Activated T-cell treated with anti-CD3 and anti-CD28 coated beads for 1 hour (primary cell): ENCODE data around the gene NRXN2.
"Not testable (repeated sequence)": the region's sequence is repeated elsewhere in the genome, so short reads cannot be mapped to it uniquely, and the experiment has no call there.

ENCODE experiments used
- DNase-seq: peaks from one replicate; pipeline ENCODE4 v3.0.0-alpha.2; 2020; ENCODE audit warnings: low read depth

NRXN2 gene

DNA sequence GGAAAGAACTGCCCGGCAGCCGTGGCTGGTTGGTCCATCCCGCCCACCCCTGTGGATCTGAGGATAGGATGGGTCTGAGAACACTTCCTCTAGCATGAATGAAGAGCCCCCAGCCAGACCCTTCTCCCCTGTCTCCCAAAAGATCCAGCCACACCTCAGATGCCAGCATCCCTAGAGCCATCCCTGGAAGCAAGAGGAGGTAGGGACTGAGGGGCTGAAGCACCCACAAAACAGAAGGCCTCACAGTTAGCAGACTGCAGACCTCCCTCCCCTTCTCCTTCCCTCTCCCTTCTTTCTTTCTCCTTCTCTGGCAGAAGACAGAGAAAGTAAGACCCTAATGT, 1.7 kb downstream of the NRXN2 start:
- no peak for DNase-seq

DNA sequence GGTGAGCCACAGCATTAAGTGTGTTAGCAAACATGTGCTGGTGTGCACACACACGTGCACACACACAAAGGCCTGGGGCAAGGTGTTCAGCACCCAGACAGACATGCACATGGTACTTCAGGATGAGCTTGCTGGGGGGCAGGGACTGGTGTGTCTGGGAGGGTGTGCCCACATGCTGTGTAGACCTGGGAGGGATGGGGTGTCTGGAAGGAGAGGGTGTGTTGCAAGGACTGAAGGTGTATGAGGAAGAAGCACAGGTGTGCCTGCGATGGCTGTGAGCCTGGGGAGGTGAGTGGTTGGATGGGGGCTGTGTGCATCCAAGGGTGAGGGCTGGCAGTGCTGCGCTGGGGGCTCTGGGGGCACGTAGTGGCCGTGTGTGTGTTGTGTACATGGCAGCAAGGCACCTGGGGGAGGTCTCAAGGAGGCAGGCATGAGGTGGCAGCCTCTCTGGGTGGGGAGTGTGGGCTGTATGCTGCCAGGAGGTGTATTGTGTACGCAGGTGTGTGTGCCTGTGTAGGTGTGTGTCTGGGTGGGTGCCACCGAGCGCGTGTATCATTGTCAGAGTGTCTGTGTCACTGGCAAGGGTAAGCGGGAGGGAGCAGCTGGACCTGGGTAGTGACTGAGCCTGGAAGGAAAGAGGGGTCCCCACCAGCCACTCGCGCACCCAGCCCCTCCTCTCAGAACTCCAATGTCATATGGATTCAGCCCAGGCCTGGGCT, 2.2 kb downstream of the NRXN2 start:
- no peak for DNase-seq

DNA sequence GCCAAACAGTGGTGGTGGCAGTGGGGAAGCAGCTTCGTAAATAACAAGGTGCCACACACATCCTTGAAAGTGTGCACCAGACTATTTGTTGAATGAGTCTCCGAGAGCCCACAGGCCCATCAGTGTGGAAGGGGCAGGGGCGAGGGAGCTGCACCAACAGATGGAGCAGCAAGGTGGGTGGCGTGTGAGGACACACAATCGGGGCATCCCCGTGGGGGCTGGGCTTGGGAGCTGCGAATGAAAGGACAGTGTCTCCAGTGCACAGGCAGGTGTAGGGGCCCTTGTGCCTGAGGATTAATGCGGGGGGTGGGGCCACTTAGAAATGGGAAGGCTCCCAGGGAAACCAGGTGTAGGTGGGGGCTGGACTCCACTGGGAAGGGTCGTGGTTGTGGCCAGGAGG, 2.8 kb downstream of the NRXN2 start:
- DNase-seq = no peak

DNA sequence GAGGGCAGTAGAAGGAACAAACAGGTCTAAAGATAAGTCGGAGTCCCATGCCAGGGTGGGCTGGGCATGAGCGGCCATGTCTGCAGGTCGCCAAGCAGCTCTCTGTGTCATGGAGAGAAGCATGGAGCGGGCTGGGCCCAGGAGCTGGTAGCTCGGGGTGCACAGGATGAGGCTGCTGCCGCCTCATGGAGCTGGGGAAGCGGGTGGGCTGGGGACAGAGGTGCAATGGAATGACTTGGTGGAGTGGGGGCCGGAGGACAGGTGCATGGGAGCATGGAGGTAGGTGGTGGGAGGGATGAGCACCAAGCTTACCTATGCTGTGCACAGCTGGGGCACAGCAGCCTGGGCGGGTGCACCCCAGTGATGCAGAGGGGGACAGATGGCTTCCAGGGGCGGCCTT, 3.6 kb downstream of the NRXN2 start:
- no peak for DNase-seq

DNA sequence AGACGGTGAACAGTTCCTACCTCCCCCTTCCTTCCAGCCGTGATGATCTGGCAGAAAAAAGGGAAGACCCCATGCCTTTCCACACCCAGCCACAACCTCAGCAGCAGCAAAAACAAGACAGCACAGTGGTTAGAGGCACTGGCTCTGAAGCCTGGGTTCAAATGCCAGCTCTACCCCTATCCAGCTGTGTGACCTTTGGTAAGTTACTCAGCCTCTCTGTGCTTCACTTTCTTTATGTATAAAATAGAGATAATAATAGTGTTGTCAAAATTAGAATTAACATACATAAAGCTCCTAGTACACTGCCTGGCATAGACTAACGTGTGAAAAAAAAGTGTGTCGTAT, 4.2 kb downstream of the NRXN2 start:
- DNase-seq = no peak

DNA sequence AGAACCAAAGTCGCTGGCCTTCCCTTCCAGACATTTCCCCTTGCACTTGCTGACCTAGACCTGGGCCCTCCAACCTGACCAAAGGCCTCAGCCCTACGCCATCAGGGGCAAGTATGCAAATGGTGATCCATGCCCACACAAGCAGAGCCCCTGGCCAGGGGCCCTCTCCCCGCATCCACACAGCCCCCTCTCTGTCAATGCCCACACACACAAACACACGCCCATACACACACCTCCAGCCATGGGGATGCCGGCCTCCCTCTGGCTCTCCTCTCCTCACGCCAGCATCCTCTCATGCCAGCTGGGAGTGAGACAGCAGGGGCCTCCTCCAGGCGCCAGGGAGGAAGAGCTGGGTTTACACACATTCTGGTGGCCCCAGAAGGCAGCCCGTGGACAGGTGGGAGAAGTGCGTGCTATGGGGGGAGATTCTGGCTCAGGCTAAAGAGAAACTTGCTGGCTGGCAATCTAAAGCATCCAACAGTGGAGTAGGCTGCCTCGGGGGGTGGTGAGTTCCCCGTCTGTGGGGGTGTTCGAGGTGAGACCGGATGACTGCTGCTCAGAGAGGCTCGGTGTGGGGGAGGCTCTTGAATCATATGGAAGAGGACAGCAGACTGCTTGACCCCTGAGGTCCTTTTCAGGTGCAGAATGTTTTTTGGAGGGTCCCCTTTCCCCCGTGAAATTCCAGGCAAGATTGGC, 4.8 kb downstream of the NRXN2 start:
- no peak for DNase-seq

DNA sequence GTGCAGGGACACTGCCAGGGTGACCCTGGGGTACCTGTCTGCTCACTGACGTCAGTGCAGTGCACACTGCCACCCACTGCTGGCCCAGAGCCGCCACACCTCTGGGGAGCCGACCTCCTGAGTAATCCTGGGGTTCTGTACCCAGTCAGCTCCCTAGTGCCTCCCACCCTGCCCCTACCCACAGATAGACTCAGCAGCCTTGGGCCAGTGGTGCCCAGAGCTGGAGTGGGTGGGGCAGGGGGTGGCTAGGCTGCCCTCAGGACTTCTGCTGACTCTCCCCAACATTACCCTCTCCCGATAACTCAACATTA, 5.8 kb downstream of the NRXN2 start:
- no peak for DNase-seq

DNA sequence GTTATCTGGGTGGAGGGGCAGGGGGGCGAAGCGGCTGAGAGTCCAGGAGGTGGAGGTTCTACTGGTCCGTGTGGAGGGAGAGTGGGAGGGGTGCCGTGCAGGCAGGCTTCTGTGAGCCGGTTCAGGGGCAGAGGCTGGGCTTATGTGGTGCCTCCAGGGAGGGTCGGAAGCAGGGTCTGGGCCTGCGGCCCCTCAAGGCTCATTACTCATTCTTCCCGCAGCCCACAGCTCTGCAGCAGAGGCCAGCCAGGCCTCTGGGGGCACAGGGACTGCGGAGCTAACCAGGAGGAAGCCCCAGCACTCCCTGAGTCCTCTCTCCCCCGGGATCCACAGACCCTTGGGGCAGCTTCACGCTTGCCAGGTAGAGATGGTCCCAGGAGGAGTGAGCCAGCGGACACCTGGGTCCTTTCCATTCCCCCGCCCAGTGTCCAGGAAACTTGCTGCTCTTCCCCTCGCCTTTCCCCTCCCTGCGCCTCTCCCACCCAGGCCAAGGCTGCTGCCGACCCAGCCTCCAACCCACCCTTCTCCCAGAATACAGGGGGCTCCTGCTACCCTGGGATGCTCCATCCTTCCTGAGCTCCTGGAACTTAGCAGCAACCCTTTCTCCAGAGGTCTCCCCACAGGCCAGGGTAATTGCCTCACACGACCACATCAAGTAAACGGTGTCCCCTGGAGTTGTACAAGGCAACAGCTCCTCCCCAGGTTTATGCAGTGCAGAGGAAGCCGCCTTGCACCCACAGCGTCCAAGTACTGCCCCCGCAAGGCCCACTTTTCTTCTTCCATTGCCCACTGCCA, 6.3 kb downstream of the NRXN2 start:
- no peak for DNase-seq

DNA sequence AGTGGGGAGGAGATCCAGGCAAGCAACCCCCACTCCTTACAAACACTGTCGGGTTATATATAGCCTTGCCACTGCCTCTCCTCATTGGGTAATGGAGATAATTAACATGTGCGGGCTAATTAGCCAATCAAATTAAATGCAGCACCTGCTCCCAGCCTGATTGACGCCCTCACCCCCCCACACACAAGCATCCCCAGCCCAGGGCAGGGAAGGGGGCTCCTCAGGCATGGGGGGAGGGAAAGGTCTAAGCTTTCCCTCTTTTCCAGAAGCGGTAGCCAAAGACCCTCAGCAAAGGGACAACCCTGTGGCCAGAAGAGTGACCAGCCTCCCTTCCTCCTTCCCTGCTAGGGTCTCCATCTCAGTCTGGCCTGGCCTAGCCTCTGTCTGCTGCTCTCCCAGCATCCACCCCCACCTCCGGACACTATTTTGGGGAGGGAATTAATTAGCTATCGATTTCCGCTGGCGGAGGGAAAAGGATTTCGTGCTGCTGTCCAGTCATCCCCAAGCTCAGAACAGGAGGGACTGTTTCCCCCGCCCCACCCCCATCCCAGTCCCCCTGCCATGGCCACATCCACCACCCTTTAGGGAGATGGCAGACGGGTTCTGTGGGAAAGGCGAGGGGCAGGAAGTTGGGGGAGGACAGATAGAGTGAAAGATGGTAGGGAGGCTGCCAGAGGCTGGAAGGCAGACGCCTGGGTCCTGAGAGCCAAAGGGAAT, 7.1 kb downstream of the NRXN2 start:
- DNase-seq = no peak

DNA sequence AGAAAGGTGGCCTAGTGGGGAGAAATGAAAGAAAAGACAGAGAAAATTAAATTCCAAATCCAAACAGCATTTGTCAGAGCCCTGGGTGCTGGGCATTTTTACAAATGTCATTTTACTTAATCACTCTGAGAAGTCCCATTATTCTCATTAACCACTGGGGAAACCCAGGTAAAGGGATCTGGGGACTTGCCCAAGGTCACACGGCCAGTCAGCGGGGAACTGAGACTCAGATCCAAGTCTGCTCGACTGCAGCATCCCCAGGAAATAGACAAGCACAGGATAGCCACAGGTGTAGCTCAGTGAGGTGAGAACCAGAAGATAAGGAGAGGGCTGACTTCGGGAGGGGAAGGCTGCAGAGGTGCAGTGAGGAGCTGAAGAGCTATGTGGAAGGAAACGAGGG, 7.9 kb downstream of the NRXN2 start:
- no peak for DNase-seq

DNA sequence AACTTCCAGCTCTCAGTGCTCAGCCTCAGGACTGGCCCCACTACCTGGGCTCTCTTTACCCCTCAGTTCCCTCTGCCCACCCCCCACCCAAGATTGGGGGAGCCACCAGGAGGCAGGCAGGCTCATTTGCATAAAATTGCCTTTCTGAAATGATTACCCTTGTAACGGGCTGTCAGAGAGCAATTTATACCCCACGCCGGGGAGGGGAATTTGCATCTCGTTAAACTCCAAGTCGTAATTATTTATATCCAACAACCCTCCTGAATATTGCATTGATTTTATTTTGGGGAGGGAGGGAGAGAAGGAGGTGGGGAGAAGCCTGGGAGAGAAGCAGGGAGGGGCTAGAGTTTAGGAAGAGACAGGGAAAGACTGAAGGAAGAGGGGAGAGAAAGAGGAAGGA, 8.3 kb downstream of the NRXN2 start:
- DNase-seq = no peak

DNA sequence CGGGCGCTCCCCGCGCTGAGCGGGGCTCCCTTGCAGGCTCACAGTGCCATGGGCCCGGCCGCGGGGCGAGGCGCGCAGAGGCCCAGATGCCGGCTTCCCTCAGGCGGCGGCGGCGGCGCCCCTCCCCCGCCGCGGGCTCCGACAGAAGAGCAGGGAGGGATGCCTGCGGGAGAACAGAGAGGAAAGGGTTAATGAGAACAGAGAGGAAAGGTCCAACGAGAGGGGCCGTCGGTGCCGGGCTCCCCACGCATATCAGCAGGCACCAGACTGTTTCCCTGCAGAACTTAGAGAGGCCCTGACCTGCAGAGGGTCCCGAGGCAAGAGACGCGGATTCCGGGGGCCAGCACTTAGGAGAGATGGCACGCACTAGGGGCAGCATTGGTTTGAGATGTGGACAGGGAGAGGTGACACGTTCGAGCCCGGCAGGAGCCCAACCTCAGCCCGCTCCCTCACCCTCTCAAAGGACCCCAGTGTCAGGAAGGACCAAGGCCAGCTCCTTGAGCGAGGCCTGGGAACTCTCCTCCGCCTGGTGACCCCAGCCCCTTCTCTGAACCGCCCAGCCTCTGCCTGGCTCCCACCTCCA, 9.1 kb downstream of the NRXN2 start:
- no peak for DNase-seq

DNA sequence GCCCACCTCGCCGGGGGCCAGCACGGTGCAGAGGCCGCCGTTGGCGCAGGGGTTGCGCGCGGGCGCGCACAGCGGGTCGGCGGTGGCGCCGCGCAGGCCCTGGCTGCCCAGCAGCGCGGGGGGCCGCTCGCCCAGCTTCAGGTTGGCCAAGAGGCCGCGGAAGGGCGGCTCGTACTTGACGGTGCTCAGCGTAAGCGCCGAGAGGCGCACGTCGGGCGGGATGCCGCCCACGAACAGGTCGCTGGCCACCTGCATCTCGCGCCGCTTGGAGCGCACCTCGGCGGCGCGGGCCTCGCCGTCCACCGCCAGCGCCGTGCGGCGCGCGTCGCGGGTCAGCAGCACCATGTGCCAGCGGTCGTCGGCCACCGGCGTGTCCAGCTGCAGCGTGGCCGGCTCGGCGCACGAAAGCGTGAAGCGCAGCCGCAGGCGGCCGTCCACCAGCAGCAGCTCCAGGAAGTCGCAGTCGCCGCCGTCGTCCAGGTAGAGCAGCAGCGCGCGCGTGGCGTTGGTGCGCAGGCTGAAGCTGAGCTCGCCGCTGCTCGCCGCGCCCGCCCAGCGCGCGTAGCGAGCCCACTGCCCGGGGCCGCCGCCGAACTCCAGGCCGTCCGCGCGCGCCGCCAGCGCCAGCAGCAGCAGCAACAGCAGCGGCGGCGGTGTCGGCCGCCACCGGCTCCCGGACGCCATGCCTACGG, 9.8 kb downstream of the NRXN2 start:
- no peak for DNase-seq

DNA sequence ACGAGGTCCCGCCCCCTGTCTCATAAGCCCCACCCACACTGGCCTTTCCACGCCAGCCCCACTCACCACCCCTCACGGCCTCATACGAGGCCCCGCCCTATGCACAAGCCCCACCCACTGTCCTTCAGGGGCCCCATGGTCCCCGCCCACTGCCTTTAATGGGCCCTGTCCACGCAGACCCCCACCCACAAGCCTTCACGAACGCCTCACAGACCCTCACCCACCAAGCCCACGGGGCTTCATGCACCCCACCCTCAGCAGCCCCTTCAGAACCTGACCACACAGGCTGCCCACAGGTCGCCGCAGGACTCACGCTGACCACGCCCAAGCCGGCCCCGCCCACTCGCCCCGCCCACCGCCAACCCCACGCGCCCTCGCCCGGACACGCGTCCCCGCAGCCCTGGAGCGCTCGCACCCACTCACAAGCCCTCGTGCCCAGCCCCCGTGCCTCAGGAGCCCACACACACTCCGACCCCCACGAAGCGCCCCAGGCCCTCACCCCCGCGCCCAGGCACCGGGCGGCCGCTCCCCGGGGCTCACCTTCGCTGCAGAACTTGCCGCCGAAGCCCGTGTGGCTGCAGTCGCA, 10.5 kb downstream of the NRXN2 start:
- no peak for DNase-seq

DNA sequence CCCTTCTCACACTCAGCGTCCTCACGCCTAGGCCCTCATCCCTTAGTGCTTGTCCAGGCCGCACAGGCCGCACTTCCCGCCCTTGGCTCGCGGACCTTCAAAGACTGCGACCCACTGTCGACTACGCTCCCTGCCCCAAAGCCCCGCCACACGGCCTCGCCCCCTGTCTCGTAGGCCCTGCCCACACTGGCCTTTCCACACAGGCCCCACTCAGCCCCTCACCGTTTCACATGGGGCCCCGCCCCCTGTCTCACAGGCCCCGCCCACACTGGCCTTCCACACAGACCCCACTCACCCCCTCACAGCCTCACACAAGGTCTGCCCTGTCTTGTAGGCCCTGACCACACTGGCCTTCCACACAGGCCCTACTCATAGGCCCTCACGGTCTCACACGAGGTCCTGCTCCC, 11.0 kb downstream of the NRXN2 start:
- DNase-seq = no peak

DNA sequence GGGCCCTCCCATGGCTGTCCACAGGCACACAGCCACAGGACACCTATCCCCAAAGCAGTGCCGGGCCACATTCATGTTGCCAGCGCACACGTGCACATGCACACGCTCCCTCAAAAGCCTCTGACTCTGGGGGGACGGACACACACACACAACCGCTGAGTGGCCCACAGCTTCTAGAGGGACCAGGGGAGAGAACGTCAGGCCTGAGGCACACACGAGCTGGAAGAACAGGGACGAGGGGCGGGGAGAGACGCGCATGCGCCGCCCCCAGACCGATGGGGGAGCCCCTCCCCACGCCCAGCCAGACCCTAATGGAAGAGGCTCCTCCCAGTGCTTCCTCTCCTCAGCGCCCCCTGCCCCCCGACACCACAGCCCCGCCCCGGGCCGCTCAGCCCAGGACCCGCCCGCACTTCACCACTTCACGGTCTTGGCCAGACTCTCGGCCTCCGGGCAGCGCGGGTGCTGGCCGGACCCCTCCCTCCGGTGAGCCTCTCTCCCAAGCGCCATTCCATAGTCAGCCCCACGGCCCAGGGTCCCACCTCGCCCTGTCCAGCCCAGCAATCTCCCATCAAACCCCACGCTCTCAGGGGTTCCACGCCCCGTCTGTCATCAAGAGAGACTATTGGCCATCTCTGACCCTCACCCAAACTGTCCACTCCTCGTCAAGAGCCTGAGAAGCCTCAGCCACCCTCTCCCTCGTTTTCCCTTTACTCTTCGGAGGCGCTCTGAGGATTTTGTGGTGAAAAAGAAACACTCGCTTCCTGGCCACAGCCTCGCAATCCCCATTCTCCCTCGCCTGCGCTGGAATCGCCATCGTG, 11.7 kb downstream of the NRXN2 start:
- DNase-seq = no peak

DNA sequence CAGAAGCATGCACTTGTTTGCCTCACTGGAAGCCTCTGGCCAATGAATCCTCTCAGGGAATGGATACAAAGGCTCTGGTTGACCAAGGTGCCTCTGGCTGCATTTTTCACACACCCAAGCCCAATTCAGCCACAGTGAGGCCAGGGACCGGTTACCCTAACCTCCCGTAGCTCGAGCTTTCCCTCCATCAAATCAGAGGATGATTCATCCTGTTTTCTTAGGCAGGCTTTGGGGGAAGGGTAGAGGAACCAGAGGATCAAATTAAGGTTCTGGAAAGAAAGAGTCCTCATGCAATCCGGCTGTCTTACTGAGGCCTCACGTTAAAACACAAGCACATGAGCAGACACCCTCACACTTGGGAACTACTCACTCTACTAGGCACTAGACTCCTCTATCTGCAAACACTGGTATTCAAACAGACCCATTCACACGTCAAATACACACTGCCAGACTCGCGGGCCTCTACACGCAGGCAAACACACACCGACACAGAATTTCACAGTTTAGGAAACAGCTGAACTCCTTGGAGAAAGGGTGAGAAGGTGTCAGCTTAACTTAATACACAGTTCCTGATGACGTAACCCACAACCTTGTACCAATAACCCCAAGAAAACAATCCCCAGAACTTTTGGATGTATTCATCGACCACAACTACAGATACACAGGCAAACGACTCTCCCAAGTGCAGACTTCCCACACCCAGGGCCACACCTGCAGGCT, 12.4 kb downstream of the NRXN2 start:
- DNase-seq = no peak

DNA sequence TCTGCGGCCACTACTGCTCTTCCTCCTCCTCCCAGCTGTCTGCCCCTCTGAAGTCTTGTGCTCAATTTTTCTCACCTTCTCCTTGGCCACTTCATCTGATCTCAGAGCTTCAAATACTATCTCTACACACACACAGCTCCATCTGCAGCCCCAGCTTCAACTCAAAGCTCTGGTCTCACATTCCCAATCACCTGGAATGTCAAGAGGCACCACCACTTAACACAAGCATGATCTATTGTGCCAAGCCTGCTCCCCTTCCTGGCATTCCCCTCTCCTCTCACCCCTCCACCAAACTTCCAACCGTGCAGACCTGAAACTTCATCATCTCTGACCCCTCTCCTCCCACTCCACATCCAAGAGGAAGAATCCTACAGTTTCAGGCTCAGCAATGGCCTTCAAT, 17.5 kb downstream of the NRXN2 start:
- DNase-seq = no peak

DNA sequence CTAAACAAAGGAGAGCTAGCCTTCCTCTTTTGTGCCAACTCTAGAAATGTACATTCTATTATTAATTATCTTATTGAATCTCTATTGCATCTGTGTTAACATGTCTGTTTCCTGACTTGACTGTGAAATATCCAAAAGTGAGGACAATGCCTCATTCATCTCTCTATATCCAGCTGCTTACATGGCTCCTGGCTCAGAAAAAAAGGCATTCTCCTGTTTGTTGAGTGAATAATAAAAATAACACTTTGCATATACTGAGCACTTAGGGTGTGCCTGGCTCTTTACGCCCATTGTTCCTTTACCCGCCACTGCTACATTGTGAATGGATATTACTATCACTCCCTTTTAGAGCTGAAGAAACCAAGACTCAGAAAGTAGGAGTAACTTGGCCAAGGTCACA, 19.9 kb downstream of the NRXN2 start:
- DNase-seq = no peak

DNA sequence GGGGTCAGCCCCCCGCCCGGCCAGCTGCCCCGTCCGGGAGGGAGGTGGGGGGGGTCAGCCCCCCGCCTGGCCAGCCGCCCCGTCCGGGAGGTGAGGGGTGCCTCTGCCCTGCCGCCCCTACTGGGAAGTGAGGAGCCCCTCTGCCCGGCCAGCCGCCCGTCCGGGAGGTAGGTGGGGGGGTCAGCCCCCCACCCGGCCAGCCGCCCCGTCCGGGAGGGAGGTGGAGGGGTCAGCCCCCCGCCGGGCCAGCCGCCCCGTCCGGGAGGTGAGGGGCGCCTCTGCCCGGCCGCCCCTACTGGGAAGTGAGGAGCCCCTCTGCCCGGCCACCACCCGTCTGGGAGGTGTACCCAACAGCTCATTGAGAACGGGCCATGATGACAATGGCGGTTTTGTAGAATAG, 21.0 kb downstream of the NRXN2 start:
- DNase-seq = not testable (repeated sequence)
